GM19467 (cell line): ENCODE data around the gene NDUFB5.
"Not testable (repeated sequence)": the region's sequence is repeated elsewhere in the genome, so short reads cannot be mapped to it uniquely, and the experiment has no call there.

Experiments
- ATAC-seq: cut with Tn5 transposase; IDR thresholded peaks from one replicate; pipeline ENCODE4 v1.9.1; 2021; ENCODE audit warnings: mild to moderate bottlenecking, moderate library complexity; ENCODE audit not compliant: unreplicated experiment

The NDUFB5 gene

GRCh38 chr3:179630753-179631451 is 26.3 kb downstream of the NDUFB5 start:
- no peak for ATAC-seq

- ATAC-seq = no peak
Observed at GRCh38 chr3:179640469-179640868, 35.9 kb downstream of the NDUFB5 start.

GRCh38 chr3:179642871-179643270 is 38.3 kb downstream of the NDUFB5 start:
- ATAC-seq = no peak

GRCh38 chr3:179643837-179644236 is 39.2 kb downstream of the NDUFB5 start:
- ATAC-seq = not testable (repeated sequence)

- no peak for ATAC-seq
Observed at GRCh38 chr3:179646177-179646576, 41.6 kb downstream of the NDUFB5 start.

- ATAC-seq = no peak
Observed at GRCh38 chr3:179651687-179652446, 47.3 kb downstream of the NDUFB5 start.

GRCh38 chr3:179652447-179653095 is 48.0 kb downstream of the NDUFB5 start, which contains the start of gene USP13:
USP13 (plus strand) TSS chr3:179653040; CDS start chr3:179653226, 186 bp downstream.
- ATAC-seq = peak; percentile 68

- ATAC-seq = peak; percentile 49
Observed at GRCh38 chr3:179653096-179653797, 48.7 kb downstream of the NDUFB5 start.

GRCh38 chr3:179655236-179655635 is 50.6 kb downstream of the NDUFB5 start:
- no peak for ATAC-seq

- ATAC-seq = no peak
Observed at GRCh38 chr3:179658606-179659005, 54.0 kb downstream of the NDUFB5 start.

- ATAC-seq = no peak
Observed at GRCh38 chr3:179660872-179661271, 56.3 kb downstream of the NDUFB5 start.

- no peak for ATAC-seq
Observed at GRCh38 chr3:179661777-179662176, 57.2 kb downstream of the NDUFB5 start.

GRCh38 chr3:179663093-179663492 is 58.5 kb downstream of the NDUFB5 start:
- ATAC-seq = no peak

- ATAC-seq = no peak
Observed at GRCh38 chr3:179666030-179666429, 61.4 kb downstream of the NDUFB5 start.

- no peak for ATAC-seq
Observed at GRCh38 chr3:179666436-179667035, 61.9 kb downstream of the NDUFB5 start.

- ATAC-seq = no peak
Observed at GRCh38 chr3:179668429-179668828, 63.8 kb downstream of the NDUFB5 start.

- ATAC-seq = no peak
Observed at GRCh38 chr3:179670311-179670710, 65.7 kb downstream of the NDUFB5 start.

GRCh38 chr3:179671309-179671708 is 66.7 kb downstream of the NDUFB5 start:
- ATAC-seq = no peak

- no peak for ATAC-seq
Observed at GRCh38 chr3:179671747-179672242, 67.2 kb downstream of the NDUFB5 start.

GRCh38 chr3:179672918-179673317 is 68.3 kb downstream of the NDUFB5 start:
- ATAC-seq = no peak
